Stomach (tissue), 9 donors: Measurements from ENCODE around the gene MCTP1. TPM values are rescaled to one million over a fixed set of nuclear protein-coding genes. Genes with fewer than 3 reads are reported as not detected.

ENCODE experiments used
- DNase-seq, 2 donors: peaks; one replicate each; pipeline versions ENCODE4 v3.0.0 to v3.0.0-alpha.2; 2013 to 2019
- H3K27ac ChIP-seq, 5 donors: fragments of 200-600 bp in 4 of 5; sonication (generic) in 4 of 5; one replicate each; pipeline ENCODE4 v1.5.1; 2013 to 2019; ENCODE audit warnings: mild to moderate bottlenecking in 1 of 5, moderate library complexity in 1 of 5
- H3K27me3 ChIP-seq, 3 donors: fragments of 200-600 bp; sonication (generic); one replicate each; pipeline ENCODE4 v1.5.1; 2017 to 2019; ENCODE audit warnings: mixed run types in 1 of 3
- H3K36me3 ChIP-seq, 4 donors: fragments of 200-600 bp; sonication (generic); 1 replicate in 3 of 4; 2 replicates in 1 of 4; pipeline ENCODE4 v1.5.1; 2016 to 2019
- H3K4me1 ChIP-seq, 4 donors: fragments of 200-600 bp; sonication (generic); one replicate each; pipeline ENCODE4 v1.5.1; 2016 to 2019
- H3K4me3 ChIP-seq, 4 donors: fragments of 200-600 bp; sonication (generic) in 3 of 4; one replicate each; pipeline ENCODE4 v1.5.1; 2016 to 2019; ENCODE audit warnings: mild to moderate bottlenecking in 1 of 4
- H3K9me3 ChIP-seq, 4 donors: fragments of 200-600 bp; sonication (generic); one replicate each; pipeline ENCODE4 v1.5.1; 2016 to 2019
- EP300 ChIP-seq: sonication (generic); formaldehyde crosslinking; IDR thresholded peaks from one replicate; pipeline ENCODE4 v1.6.1; 2017; ENCODE audit warnings: antibody characterized with exemption
- POLR2A ChIP-seq, 4 donors: fragments of 450-650 bp; IDR thresholded peaks; one replicate each; pipeline ENCODE4 v1.6.1; 2016; ENCODE audit warnings: antibody characterized with exemption in 4 of 4, control low read depth in 2 of 4, mild to moderate bottlenecking in 1 of 4, moderate library complexity in 1 of 4
- POLR2AphosphoS5 ChIP-seq, 3 donors: sonication (generic); formaldehyde crosslinking; IDR thresholded peaks; one replicate each; pipeline ENCODE4 v1.6.1; 2016; ENCODE audit warnings: antibody characterized with exemption in 3 of 3
- WGBS, 5 donors: extraction: QIAGEN DNeasy Blood & Tissue Kit in 3 of 5; methylation state at CpG; one replicate each; pipeline versions ENCODE4 v1.1.5 to v1.1.7; 2013 to 2018; 5-methylcytosine and 5-hydroxymethylcytosine counted together
- intact Hi-C: fragments of 100-400 bp; cut with DNase I; formaldehyde crosslinking; loops from one replicate; pipeline ENCODE4 v1.15.1; 2023; ENCODE audit warnings: low total_unique reads
- polyA plus RNA-seq, 3 donors: library from polyadenylated mRNA; stranded (reverse); fragments of 200-250 nt; gene quantifications; one replicate each; pipeline ENCODE4 v1.2.3, GENCODE V29; 2013
- total RNA-seq, 5 donors: library from RNA; depleted of rRNA; stranded (reverse); fragments of >200 nt; gene quantifications; one replicate each; pipeline versions ENCODE4 v1.1.0 to v1.2.3, GENCODE V29; 2014 to 2016
- TF ChIP-seq, protein P1 (sequence below), 7 experiments: fragments of 450-650 bp in 4 of 7; fragments of 200-600 bp in 3 of 7; sonication (generic) in 3 of 7; IDR thresholded peaks; one replicate each; pipeline ENCODE4 v1.5.1; 2016 to 2019; ENCODE audit warnings: antibody characterized with exemption in 7 of 7, control low read depth in 2 of 7, mild to moderate bottlenecking in 1 of 7
- donor health status: healthy with polysubstance abuse.
- donor health status: Bipolar disorder and iron deficiency.
- donor health status: healthy.

MCTP1 gene
- total and polyA plus RNA-seq, 8 donors = 1.4 to 47.9 (median 11.3) TPM

DNA sequence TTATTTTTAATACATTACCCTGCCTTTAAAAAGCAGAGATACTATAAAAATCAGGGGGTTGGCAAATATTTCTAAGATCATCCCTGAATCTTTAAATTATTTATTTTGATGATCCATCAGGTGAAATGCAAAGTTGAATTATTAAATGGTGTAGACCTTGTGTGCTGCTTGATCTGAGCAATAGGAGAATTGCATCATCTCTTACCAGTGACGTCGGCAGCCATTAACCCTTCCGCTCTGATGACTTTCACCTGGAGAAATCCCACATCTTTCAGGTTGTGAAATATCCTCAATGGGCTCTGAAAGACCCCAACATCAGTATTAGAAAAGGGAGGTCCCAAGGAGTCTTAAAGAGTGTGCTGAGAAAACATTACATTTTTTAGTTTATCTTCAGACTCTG is 396.2 kb downstream of the MCTP1 start:
- Histone ChIP-seq H3K27ac (no peak overlapping the region), H3K9me3 (no peaks in the 10 kb centered on the region), H3K4me3 (no peak overlapping the region), H3K4me1 (no peaks in the 10 kb centered on the region), H3K27me3 (no peaks in the 10 kb centered on the region), H3K36me3 (no peaks in the 10 kb centered on the region)
- intact Hi-C loops = no loop called here
- TF ChIP-seq POLR2AphosphoS5 (IDR thresholded peaks at IDR 0.05) (no peak), POLR2A (IDR thresholded peaks at IDR 0.05) (no peak), EP300 (no peak)
- TF ChIP-seq, protein P1, sequence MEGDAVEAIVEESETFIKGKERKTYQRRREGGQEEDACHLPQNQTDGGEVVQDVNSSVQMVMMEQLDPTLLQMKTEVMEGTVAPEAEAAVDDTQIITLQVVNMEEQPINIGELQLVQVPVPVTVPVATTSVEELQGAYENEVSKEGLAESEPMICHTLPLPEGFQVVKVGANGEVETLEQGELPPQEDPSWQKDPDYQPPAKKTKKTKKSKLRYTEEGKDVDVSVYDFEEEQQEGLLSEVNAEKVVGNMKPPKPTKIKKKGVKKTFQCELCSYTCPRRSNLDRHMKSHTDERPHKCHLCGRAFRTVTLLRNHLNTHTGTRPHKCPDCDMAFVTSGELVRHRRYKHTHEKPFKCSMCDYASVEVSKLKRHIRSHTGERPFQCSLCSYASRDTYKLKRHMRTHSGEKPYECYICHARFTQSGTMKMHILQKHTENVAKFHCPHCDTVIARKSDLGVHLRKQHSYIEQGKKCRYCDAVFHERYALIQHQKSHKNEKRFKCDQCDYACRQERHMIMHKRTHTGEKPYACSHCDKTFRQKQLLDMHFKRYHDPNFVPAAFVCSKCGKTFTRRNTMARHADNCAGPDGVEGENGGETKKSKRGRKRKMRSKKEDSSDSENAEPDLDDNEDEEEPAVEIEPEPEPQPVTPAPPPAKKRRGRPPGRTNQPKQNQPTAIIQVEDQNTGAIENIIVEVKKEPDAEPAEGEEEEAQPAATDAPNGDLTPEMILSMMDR (IDR thresholded peaks at IDR 0.05) = no peak
- 75 to 86% (median 80%) methylated on average over 3 of the region's 3 CpGs for WGBS, 5 donors
- no peak for DNase-seq

DNA sequence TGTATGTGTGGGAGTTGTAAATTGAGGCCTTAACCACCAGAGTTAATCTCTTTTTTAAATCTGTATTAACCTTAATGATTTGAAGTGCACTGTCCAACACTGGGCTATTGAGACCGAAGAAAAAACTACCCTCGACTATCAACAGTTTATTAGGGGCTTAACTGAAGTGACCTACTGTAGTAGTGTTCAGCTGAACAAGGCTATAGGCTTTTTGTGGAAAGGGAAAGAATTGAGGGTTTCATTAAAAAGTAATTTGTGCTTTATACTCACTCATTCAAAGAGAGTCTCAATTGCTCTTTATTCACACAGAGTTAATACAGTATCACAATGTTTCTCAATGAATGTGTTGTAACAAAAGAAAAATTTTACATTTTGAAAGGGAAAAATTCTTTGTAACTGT is 399.0 kb downstream of the MCTP1 start:
- TF ChIP-seq POLR2AphosphoS5 (IDR thresholded peaks at IDR 0.05) (no peak), EP300 (no peak), POLR2A (IDR thresholded peaks at IDR 0.05) (no peak)
- TF ChIP-seq, protein P1 (IDR thresholded peaks at IDR 0.05) = no peak
- Histone ChIP-seq H3K27me3 (no peaks in the 10 kb centered on the region), H3K36me3 (no peaks in the 10 kb centered on the region), H3K27ac (no peak overlapping the region), H3K4me1 (no peaks in the 10 kb centered on the region), H3K4me3 (no peak overlapping the region), H3K9me3 (no peaks in the 10 kb centered on the region)
- 68 to 86% (median 80%) methylated on average over 2 of the region's 2 CpGs for WGBS, 5 donors
- intact Hi-C loops = no loop called here
- DNase-seq = no peak

DNA sequence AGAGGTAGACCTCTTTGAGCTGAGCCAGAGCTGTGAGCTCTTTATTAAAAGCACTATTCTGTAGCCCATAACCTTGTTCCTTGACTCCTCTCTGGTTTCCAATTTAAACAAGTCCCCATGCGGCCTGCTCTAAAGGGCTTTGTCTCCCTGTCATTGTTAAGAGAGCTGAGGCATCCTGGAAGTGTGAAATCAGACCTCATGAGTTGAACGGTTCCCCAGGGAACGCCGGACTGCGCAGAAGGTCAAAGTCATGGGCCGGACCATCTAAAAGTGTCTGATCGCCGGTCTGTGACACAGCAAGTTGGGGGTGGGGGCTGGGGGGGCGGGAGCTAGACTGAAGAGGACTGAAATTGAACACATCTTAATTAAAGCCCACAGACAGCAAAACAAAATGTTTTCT is 400.6 kb downstream of the MCTP1 start:
- no peaks in the 10 kb centered on the region for H3K4me1 ChIP-seq
- TF ChIP-seq POLR2A (IDR thresholded peaks at IDR 0.05) = no peak
- no peak for TF ChIP-seq POLR2AphosphoS5 (IDR thresholded peaks at IDR 0.05)
- TF ChIP-seq, protein P1 (IDR thresholded peaks at IDR 0.05) = no peak
- TF ChIP-seq EP300 = no peak
- no peaks in the 10 kb centered on the region for H3K27me3 ChIP-seq
- H3K9me3 ChIP-seq = no peaks in the 10 kb centered on the region
- DNase-seq = peak in 1 of 2 donors; percentile 6
- WGBS, 5 donors = 44 to 66% (median 47%) methylated on average over 9 of the region's 9 CpGs
- no peaks in the 10 kb centered on the region for H3K36me3 ChIP-seq
- intact Hi-C loops = no loop called here
- H3K27ac ChIP-seq = no peak overlapping the region
- H3K4me3 ChIP-seq = no peak overlapping the region

DNA sequence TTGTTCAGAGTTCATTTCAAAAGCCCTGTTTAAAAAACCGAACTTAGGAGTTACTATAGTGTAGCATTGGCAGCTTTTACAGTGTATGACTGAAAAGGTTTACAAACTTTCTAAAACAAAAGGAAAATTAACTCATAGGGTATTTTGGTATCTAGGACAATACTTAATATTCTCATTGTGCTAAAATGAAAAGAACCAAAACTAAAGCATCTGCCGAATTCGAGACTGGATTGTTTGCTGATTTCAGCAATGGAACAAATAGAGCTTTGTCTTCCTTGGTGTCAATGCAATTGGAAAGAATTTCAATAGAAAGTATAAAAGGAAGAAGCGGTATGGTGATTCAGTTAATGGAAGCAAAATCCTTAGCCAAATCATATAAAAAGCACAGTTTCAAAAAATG is 412.4 kb downstream of the MCTP1 start:
- 74 to 84% (median 81%) methylated on average over 4 of the region's 4 CpGs for WGBS, 5 donors
- no peak overlapping the region for H3K4me3 ChIP-seq
- H3K27me3 ChIP-seq = no peaks in the 10 kb centered on the region
- peaks cover 0 to 9% (median 3%) of the 10 kb centered on the region in 4 donors for H3K36me3 ChIP-seq
- no peaks in the 10 kb centered on the region for H3K4me1 ChIP-seq
- no peaks in the 10 kb centered on the region for H3K9me3 ChIP-seq
- TF ChIP-seq, protein P1 (IDR thresholded peaks at IDR 0.05) = no peak
- DNase-seq = no peak
- no peak overlapping the region for H3K27ac ChIP-seq
- intact Hi-C loops = no loop called here
